ENCODE data around the gene TMEM30B.

TMEM30B gene

DNA sequence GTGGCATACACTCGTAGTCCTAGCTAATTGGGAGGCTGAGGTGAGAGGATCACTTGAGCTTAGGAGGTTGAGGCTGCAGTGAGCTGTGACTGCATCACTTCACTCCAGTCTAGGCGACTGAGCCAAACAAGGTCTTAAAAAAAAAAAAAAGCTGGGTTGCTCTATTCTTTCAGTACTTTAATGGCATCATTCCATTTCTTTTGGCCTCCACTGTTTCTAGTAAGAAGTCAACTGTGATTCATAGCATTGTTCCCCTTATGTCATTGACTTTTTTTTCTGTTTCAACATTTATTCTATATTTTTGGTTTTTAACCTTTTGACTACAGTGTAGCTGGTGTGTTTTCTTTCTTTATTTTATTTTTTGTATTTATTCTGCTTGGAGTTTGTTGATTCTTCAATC, 23.6 kb upstream of the TMEM30B start:
- TF ChIP-seq, protein P1, sequence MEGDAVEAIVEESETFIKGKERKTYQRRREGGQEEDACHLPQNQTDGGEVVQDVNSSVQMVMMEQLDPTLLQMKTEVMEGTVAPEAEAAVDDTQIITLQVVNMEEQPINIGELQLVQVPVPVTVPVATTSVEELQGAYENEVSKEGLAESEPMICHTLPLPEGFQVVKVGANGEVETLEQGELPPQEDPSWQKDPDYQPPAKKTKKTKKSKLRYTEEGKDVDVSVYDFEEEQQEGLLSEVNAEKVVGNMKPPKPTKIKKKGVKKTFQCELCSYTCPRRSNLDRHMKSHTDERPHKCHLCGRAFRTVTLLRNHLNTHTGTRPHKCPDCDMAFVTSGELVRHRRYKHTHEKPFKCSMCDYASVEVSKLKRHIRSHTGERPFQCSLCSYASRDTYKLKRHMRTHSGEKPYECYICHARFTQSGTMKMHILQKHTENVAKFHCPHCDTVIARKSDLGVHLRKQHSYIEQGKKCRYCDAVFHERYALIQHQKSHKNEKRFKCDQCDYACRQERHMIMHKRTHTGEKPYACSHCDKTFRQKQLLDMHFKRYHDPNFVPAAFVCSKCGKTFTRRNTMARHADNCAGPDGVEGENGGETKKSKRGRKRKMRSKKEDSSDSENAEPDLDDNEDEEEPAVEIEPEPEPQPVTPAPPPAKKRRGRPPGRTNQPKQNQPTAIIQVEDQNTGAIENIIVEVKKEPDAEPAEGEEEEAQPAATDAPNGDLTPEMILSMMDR (IDR thresholded peaks at IDR 0.05; ENCODE audit: low read depth, low read length), result no peak
- H3K4me1 ChIP-seq, result no peaks in the 10 kb centered on the region
- H3K4me3 ChIP-seq (ENCODE audit: low read depth, low read length), result no peak overlapping the region
- no peaks in the 10 kb centered on the region for H3K36me3 ChIP-seq
- DNase-seq, result no peak
- H3K27me3 ChIP-seq, result no peaks in the 10 kb centered on the region; the same call in 1 of the 2 replicates
- H3K9me3 ChIP-seq, result no peaks in the 10 kb centered on the region

DNA sequence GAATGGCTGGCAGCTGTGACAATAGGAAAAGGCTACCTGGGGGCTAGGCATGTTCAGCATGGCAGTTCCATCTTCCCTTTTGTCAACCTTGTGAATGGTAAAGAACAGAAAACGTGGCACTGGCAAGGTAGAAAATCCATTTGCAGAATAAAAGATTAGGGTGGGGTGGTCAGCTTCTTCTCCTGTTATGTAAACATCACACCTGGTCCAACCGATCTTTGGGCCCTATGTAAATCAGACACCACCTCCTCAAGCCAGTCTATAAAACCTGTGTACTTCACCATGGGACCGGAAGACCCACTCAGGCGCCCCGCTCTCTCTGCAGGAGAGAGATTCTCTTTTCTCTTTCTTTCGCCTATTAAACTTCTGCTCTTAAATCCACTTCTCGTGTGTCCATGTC, 19.6 kb upstream of the TMEM30B start:
- H3K9me3 ChIP-seq, result no peaks in the 10 kb centered on the region
- no peaks in the 10 kb centered on the region for H3K27me3 ChIP-seq
- no peak overlapping the region for H3K4me3 ChIP-seq (ENCODE audit: low read depth, low read length)
- H3K36me3 ChIP-seq, result no peaks in the 10 kb centered on the region
- DNase-seq, result no peak
- H3K4me1 ChIP-seq, result no peaks in the 10 kb centered on the region
- TF ChIP-seq, protein P1 (IDR thresholded peaks at IDR 0.05; ENCODE audit: low read depth, low read length), result no peak

DNA sequence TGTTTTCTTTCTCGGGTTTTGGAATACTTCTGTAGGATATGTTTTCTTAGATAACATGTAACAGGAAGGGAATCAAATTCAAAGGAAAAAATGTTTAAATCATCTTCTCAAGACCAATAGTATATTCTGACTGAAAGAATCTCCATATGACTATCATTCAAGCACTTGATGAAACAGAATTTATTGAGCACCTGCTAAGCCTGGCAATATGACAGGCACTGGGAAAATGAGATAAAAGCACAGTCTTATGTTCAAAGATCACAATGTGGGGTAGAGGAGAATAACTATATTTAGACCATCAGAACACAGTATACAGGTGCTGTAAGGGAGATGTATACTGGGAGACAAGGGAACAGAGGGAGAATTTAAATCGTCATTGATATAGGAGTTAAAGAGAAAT, 19.1 kb upstream of the TMEM30B start:
- H3K9me3 ChIP-seq, result no peaks in the 10 kb centered on the region
- no peak overlapping the region for H3K4me3 ChIP-seq (ENCODE audit: low read depth, low read length)
- peaks cover 4% of the 10 kb centered on the region for H3K27me3 ChIP-seq
- H3K4me1 ChIP-seq, result no peaks in the 10 kb centered on the region
- TF ChIP-seq, protein P1 (IDR thresholded peaks at IDR 0.05; ENCODE audit: low read depth, low read length), result no peak
- H3K36me3 ChIP-seq, result no peaks in the 10 kb centered on the region
- DNase-seq, result no peak

DNA sequence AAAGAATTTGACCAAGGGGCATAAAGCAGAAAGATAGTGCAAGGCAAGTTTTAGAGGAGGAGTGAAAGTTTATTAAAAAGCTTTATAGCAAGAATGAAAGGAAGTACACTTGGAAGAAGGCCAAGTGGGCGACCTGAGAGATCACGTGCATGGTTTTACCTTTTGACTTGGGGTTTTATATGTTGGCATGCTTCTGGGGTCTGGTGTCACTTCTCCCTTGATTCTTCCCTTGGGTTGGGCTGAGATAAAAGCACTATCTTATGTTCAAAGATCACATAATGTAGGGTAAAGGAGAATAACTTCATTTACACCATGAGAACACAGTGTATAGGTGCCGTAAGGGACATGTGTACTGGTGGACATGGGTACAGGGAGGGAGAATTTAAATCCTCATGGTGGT, 17.7 kb upstream of the TMEM30B start:
- TF ChIP-seq, protein P1 (IDR thresholded peaks at IDR 0.05; ENCODE audit: low read depth, low read length), result no peak
- no peak overlapping the region for H3K4me3 ChIP-seq (ENCODE audit: low read depth, low read length)
- DNase-seq, result no peak
- H3K36me3 ChIP-seq, result no peaks in the 10 kb centered on the region
- H3K4me1 ChIP-seq, result no peaks in the 10 kb centered on the region
- H3K27me3 ChIP-seq, result peaks cover 8% of the 10 kb centered on the region
- H3K9me3 ChIP-seq, result no peaks in the 10 kb centered on the region

DNA sequence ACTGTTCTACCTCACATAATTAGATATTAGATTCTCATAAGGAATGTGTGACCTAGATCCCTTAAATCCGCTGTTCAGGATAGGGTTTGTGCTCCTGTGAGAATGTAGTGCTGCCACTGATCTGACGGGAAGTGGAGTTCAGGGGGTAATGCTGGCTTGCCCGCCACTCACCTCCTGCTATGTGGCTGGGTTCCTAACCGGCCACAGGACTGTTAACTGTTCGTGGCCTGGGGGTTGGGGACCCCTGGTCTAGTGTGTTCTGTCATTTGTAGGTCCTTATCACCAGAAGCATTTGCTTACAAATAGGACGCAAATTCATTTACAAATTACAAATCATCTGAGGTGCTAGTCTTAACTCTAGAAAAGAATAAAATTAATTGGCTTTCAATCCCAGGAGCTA, 16.4 kb upstream of the TMEM30B start:
- Histone ChIP-seq H3K9me3 (no peaks in the 10 kb centered on the region), H3K4me1 (no peaks in the 10 kb centered on the region), H3K4me3 (ENCODE audit: low read depth, low read length) (no peak overlapping the region), H3K36me3 (no peaks in the 10 kb centered on the region), H3K27me3 (peaks cover 8% of the 10 kb centered on the region)
- no peak for DNase-seq
- TF ChIP-seq, protein P1 (IDR thresholded peaks at IDR 0.05; ENCODE audit: low read depth, low read length), result no peak

DNA sequence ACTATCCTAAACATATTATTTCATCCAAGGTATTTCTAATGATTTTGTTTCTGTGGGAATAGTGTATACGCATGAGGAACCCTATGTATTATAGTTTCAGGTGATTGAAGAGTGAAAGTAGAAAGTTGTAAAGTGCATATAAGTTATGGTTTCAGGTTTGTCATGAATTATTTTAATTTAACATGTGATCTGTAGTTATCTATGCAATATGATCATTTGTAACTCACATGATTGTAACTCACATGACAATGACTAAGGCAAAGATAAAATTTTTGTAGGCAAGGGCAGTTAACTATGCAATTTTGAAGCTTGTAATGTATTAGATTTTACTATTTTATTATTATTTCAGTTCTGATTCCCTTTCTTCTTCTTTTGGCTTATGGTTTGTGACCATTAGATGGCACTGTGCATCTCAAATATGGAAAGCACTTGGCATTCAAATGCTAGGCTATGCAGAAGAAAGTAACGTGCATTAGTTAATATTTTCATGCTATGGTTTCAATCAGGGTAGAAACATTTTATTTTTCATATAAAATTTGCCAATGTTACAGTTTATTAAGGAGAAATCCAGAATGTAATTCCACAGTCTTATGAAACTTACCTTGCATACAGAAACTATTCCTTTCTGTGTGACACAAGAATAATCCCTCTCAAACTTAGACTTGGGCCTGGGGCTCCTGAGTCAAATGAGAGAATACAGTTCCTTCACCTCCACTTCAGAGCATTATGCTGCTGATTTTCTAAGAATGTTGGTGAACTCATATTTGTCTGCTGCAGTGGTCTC, 15.8 kb upstream of the TMEM30B start:
- no peaks in the 10 kb centered on the region for H3K9me3 ChIP-seq
- H3K4me3 ChIP-seq (ENCODE audit: low read depth, low read length), result no peak overlapping the region
- DNase-seq, result no peak
- TF ChIP-seq, protein P1 (IDR thresholded peaks at IDR 0.05; ENCODE audit: low read depth, low read length), result peak; percentile 74
- H3K27me3 ChIP-seq, result peaks cover 8% of the 10 kb centered on the region
- no peaks in the 10 kb centered on the region for H3K36me3 ChIP-seq
- H3K4me1 ChIP-seq, result no peaks in the 10 kb centered on the region

All from BE2C (cell line).